Ecto neural progenitor cell (in vitro differentiated cells): Measurements from ENCODE around the gene ALDH1A1.

ENCODE experiments used
- DNase-seq: peaks from one replicate; pipeline ENCODE4 v3.0.0-alpha.2; 2018; ENCODE audit warnings: low spot score

Gene ALDH1A1

GRCh38 chr9:72979405-72980100 is 26.7 kb upstream of the ALDH1A1 start:
- DNase-seq, result no peak

- no peak for DNase-seq
These were observed 25.9 kb upstream of the ALDH1A1 start for GRCh38 chr9:72978744-72979143.

GRCh38 chr9:72977670-72978069 is 24.8 kb upstream of the ALDH1A1 start:
- no peak for DNase-seq

GRCh38 chr9:72974501-72974900 is 21.6 kb upstream of the ALDH1A1 start:
- no peak for DNase-seq

GRCh38 chr9:72972636-72973035 is 19.8 kb upstream of the ALDH1A1 start:
- DNase-seq, result no peak

- no peak for DNase-seq
These were observed 18.6 kb upstream of the ALDH1A1 start for GRCh38 chr9:72971411-72971810.

GRCh38 chr9:72960446-72960845 is 7.6 kb upstream of the ALDH1A1 start:
- DNase-seq, result no peak

GRCh38 chr9:72958485-72959281 is 5.8 kb upstream of the ALDH1A1 start:
- DNase-seq, result no peak

GRCh38 chr9:72955571-72955970 is 2.7 kb upstream of the ALDH1A1 start:
- DNase-seq, result no peak

GRCh38 chr9:72955126-72955455 is 2.2 kb upstream of the ALDH1A1 start:
- no peak for DNase-seq

- DNase-seq, result no peak
These were observed 1.7 kb upstream of the ALDH1A1 start for GRCh38 chr9:72954431-72955125.

GRCh38 chr9:72952381-72952690 is 517 bp downstream of the ALDH1A1 start:
- DNase-seq, result no peak

- no peak for DNase-seq
These were observed 1.1 kb downstream of the ALDH1A1 start for GRCh38 chr9:72951520-72952380.

GRCh38 chr9:72950875-72951442 is 1.9 kb downstream of the ALDH1A1 start:
- DNase-seq, result no peak

GRCh38 chr9:72949918-72950325 is 2.9 kb downstream of the ALDH1A1 start:
- DNase-seq, result no peak

- DNase-seq, result no peak
These were observed 3.6 kb downstream of the ALDH1A1 start for GRCh38 chr9:72949244-72949582.

GRCh38 chr9:72948575-72949243 is 4.1 kb downstream of the ALDH1A1 start:
- no peak for DNase-seq

GRCh38 chr9:72947984-72948465 is 4.8 kb downstream of the ALDH1A1 start:
- DNase-seq, result no peak

GRCh38 chr9:72946821-72947220 is 6.0 kb downstream of the ALDH1A1 start:
- no peak for DNase-seq

- no peak for DNase-seq
These were observed 6.5 kb downstream of the ALDH1A1 start for GRCh38 chr9:72946318-72946717.

- no peak for DNase-seq
These were observed 7.5 kb downstream of the ALDH1A1 start for GRCh38 chr9:72945391-72945790.
